ENCODE data around the gene IRAK2.

DNA sequence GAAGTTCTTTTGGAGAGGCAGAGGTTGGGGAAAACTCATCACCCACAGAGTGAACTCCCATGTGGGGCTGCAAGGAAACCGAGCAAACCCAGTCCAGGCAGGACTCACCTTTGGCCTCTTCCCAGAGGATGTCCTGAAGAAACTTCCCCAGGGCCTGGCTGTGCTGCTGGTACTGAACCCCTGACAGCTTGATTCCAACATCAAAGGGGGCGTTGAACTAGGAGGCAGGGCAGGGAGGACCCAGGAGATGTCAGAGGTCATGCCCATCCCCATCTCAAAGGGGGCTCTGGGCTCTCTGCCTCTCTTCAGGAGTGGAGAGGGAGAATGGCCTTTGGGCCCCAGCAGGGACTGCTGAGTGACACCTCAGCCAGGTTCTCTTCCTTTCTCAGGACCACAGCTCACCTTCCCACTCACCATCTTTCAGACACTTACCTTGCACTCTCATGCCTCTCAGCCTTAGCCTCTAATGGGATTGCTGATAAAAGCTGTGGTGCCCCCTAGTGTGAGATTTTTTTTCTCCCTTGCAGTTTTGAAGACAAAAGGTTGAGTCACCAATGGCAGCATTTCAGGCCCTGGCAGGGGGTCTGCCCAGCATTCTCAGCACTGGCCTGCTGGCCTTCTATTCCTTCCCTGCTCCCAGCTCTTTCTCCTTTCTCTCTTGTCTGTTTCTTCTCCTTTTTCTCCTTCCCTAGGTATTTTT is 122.0 kb downstream of the IRAK2 start:
- no peak for TF ChIP-seq POLR2A (IDR thresholded peaks at IDR 0.05)
- TF ChIP-seq, protein P1, sequence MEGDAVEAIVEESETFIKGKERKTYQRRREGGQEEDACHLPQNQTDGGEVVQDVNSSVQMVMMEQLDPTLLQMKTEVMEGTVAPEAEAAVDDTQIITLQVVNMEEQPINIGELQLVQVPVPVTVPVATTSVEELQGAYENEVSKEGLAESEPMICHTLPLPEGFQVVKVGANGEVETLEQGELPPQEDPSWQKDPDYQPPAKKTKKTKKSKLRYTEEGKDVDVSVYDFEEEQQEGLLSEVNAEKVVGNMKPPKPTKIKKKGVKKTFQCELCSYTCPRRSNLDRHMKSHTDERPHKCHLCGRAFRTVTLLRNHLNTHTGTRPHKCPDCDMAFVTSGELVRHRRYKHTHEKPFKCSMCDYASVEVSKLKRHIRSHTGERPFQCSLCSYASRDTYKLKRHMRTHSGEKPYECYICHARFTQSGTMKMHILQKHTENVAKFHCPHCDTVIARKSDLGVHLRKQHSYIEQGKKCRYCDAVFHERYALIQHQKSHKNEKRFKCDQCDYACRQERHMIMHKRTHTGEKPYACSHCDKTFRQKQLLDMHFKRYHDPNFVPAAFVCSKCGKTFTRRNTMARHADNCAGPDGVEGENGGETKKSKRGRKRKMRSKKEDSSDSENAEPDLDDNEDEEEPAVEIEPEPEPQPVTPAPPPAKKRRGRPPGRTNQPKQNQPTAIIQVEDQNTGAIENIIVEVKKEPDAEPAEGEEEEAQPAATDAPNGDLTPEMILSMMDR (IDR thresholded peaks at IDR 0.05): peak in 3 of 6 experiments; percentile 29 to 50 (median 33)
